Activated naive CD4-positive, alpha-beta T cell treated with anti-CD3 and anti-CD28 coated beads for 36 hours (primary cell): Measurements from ENCODE around the gene FKRP. TPM values are rescaled to one million over a fixed set of nuclear protein-coding genes. Genes with fewer than 3 reads are reported as not detected.

Experiments used
- CTCF ChIA-PET: fragments of 350-600 bp; sonication (Branson Sonifier 250); formaldehyde crosslinking; loops from one replicate; lab custom pipeline; 2021; ENCODE audit warnings: antibody characterized with exemption; lab: Charles Lee
- DNase-seq: peaks from one replicate; pipeline ENCODE4 v3.0.0-alpha.2; 2020
- H3K27ac Mint-ChIP-seq: one replicate; pipeline ENCODE4 v1.8.0; 2021; ENCODE audit warnings: mild to moderate bottlenecking, mixed read lengths
- H3K27me3 Mint-ChIP-seq: one replicate; pipeline ENCODE4 v1.8.0; 2021; ENCODE audit warnings: low read depth, mixed read lengths
- H3K36me3 Mint-ChIP-seq: one replicate; pipeline ENCODE4 v1.8.0; 2021; ENCODE audit warnings: low read depth, mixed read lengths
- H3K4me1 Mint-ChIP-seq: one replicate; pipeline ENCODE4 v1.8.0; 2021; ENCODE audit warnings: low read depth, mixed read lengths
- H3K4me3 Mint-ChIP-seq: one replicate; pipeline ENCODE4 v1.8.0; 2021; ENCODE audit warnings: mild to moderate bottlenecking, moderate library complexity, mixed read lengths
- H3K9me3 Mint-ChIP-seq: one replicate; pipeline ENCODE4 v1.8.0; 2021; ENCODE audit warnings: mixed read lengths
- intact Hi-C: fragments of 100-400 bp; cut with micrococcal nuclease; formaldehyde crosslinking; loops from one replicate; pipeline ENCODE4 v1.15.1; 2023
- total RNA-seq, 2 experiments: library from RNA; stranded (reverse); gene quantifications; one replicate each; pipeline ENCODE4 v1.2.3, GENCODE V29; 2021

FKRP gene
- total RNA-seq, 2 experiments from 2014 or later: 8.8 to 9.0 TPM

DNA sequence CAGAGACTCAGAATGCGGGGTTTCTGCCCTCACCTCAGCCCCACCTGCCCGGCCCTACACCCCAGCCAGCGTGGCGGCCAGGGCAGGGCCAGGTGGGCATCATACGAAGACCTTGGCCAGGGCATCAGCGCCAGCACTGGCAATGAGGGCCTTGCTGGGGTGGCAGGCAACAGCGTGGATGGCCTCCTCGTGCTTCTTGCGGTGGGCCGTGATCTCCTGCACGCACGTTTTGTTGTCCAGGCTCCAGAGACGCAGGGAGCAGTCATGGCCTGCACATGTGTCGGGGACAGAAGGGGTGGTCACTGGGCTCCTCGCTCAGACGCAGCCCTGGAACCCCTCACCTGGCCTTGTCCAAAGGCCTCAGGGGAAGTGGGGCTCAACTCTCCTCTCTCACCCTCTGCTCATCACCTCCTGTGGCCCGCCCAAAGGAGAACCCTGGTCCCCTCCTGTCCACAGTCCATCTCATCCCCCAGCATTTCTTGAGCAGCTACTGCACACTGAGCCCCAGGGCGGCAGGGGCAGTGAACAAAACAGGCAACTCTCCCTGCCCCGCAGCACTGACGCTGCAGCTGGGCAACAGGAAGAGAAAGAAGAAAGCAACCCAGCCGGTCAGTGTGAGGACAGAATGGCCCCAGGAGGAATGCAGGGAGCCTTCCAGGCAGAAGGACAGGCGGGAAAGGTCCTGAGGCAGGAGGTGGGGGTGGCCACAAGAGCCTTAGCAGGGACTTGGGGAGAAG is 25.2 kb upstream of the FKRP start:
- Mint-ChIP-seq H3K4me1 (peaks cover 25% of the 10 kb centered on the region), H3K9me3 (no peaks in the 10 kb centered on the region), H3K4me3 (no peak overlapping the region), H3K27me3 (no peaks in the 10 kb centered on the region), H3K36me3 (peaks cover 17% of the 10 kb centered on the region), H3K27ac (no peak overlapping the region)
- intact Hi-C loops: no loop called here
- CTCF ChIA-PET: no interaction called here
- DNase-seq: no peak

DNA sequence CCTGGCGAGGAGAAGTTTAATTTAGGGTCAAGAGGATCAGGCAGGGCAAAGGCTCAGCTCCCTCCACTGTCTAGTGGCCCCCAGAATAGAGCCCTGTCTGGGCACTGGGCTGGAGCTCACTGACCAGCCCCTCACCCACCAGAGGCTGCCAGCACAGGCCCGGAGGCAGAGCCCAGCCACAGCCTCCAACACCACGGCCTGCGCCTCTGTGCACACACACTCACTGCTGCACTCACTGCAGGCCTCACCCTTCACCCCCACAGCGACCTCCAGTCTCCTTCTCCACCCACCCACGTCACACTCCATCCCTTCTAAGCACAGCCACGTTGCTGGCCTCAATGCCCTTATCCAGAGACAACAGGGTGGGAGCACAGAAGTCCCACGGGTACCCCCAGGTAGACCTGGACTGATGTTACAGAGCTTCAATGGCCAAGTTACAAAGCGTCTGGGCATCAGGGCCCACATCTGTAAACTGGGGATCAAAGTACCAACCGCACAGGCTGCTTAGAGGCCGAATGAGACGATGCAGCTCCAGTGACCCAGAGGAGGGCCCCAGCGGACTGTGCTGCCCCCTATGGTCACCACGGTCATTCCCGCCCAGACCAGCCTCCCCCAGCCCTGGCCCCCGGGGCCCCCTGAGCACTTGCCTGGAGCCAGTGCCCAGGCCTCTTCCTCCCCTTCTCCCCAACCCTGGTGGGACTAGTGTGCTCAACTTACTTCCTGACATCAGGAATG is 24.4 kb upstream of the FKRP start:
- H3K36me3 Mint-ChIP-seq: peaks cover 23% of the 10 kb centered on the region
- DNase-seq: no peak
- CTCF ChIA-PET: no interaction called here
- H3K4me1 Mint-ChIP-seq: peaks cover 24% of the 10 kb centered on the region
- H3K27ac Mint-ChIP-seq: no peak overlapping the region
- no peaks in the 10 kb centered on the region for H3K27me3 Mint-ChIP-seq
- no peaks in the 10 kb centered on the region for H3K9me3 Mint-ChIP-seq
- H3K4me3 Mint-ChIP-seq: no peak overlapping the region
- intact Hi-C loops: no loop called here

DNA sequence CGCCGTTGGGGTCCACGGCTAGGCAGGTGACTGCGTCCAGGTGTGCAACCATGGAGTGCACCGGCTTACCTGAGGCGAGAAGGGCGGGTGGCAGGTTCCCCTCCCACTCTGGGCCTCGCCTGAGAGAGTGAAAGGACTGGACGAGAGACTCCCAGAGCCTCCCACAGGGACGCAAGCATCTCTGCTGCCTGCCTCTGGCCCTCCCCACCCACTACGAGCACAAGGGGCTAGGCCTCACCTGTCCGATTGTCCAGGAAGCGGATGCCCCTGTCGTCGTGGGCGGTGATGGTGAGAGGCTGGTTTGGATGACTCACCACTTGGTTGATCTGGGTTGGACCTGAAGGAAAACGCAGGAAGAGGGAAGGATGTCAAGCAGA is 23.9 kb upstream of the FKRP start:
- peaks cover 24% of the 10 kb centered on the region for H3K4me1 Mint-ChIP-seq
- no peaks in the 10 kb centered on the region for H3K27me3 Mint-ChIP-seq
- no peak overlapping the region for H3K4me3 Mint-ChIP-seq
- H3K36me3 Mint-ChIP-seq: peaks cover 26% of the 10 kb centered on the region
- CTCF ChIA-PET: no interaction called here
- no peaks in the 10 kb centered on the region for H3K9me3 Mint-ChIP-seq
- intact Hi-C loops: no loop called here
- no peak overlapping the region for H3K27ac Mint-ChIP-seq
- no peak for DNase-seq

- H3K27ac Mint-ChIP-seq: no peak overlapping the region
- no peaks in the 10 kb centered on the region for H3K9me3 Mint-ChIP-seq
- peaks cover 27% of the 10 kb centered on the region for H3K36me3 Mint-ChIP-seq
- peaks cover 24% of the 10 kb centered on the region for H3K4me1 Mint-ChIP-seq
- intact Hi-C loops: no loop called here
- no peak overlapping the region for H3K4me3 Mint-ChIP-seq
- no peak for DNase-seq
- CTCF ChIA-PET: interaction anchor here (1.6 kb wide), 1 partner anchor 61 kb away, joined by 4 read pairs; no protein-coding TSS in a partner anchor
- H3K27me3 Mint-ChIP-seq: no peaks in the 10 kb centered on the region
Observed at GRCh38 chr19:46722421-46723022, 23.3 kb upstream of the FKRP start.

DNA sequence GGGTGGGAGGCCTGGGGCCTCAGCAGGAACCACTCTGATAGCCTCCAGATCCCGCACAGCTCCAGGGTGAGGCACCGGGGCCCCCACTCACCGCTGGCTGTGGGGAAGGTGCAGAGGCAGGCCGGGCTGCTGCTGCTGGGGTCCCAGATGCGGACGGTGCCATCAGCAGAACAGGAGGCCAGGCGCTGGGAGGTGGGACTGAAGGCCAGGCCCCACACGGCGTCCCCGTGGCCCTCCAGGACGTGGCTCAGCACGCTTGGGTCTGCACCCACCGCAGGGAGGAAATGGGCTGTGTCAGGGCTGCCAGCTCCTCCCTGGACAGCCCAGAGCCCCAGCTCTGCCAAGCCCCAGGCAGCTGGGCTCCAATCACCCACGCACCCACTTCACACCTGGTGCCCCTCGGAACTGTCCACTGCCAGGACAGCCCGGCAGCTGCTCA is 22.8 kb upstream of the FKRP start:
- Mint-ChIP-seq H3K27ac (no peak overlapping the region), H3K36me3 (peaks cover 27% of the 10 kb centered on the region), H3K9me3 (no peaks in the 10 kb centered on the region), H3K4me1 (peaks cover 20% of the 10 kb centered on the region), H3K27me3 (no peaks in the 10 kb centered on the region), H3K4me3 (no peak overlapping the region)
- CTCF ChIA-PET: interaction anchor here (1.2 to 1.6 kb wide), 2 partner anchors 43 to 61 kb away, joined by 3 to 4 read pairs; no protein-coding TSS in a partner anchor
- DNase-seq: no peak
- intact Hi-C loops: no loop called here

GRCh38 chr19:46723471-46723870 is 22.4 kb upstream of the FKRP start:
- Mint-ChIP-seq H3K36me3 (peaks cover 28% of the 10 kb centered on the region), H3K27me3 (no peaks in the 10 kb centered on the region), H3K4me1 (peaks cover 15% of the 10 kb centered on the region), H3K9me3 (no peaks in the 10 kb centered on the region), H3K27ac (no peak overlapping the region), H3K4me3 (no peak overlapping the region)
- intact Hi-C loops: no loop called here
- no peak for DNase-seq
- CTCF ChIA-PET: interaction anchor here (1.0 to 1.6 kb wide), 3 partner anchors 10 to 62 kb away, joined by 3 to 4 read pairs (median 3); no protein-coding TSS in a partner anchor

DNA sequence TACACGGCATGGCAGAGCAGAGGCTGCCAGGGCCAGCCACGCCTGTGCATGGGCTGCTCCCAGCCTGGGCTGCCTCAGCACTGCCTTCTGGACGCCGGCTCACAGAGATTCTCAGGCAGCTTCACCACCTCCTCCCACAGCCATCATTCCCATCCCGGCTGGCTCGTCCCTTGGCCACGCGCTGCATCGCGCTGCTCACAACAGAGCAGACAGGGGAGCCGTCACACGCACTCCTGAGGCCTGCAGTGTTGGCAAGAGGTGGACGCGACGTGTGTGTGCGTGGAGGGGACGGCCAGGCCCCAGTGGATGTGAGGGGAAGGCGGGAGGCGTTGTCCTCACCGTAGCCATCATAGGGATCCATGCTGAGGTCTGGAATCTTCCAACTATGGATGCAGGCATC is 21.4 kb upstream of the FKRP start:
- Mint-ChIP-seq H3K36me3 (peaks cover 33% of the 10 kb centered on the region), H3K4me3 (no peak overlapping the region), H3K27ac (no peak overlapping the region), H3K9me3 (no peaks in the 10 kb centered on the region), H3K4me1 (peaks cover 11% of the 10 kb centered on the region), H3K27me3 (no peaks in the 10 kb centered on the region)
- no peak for DNase-seq
- CTCF ChIA-PET: no interaction called here
- intact Hi-C loops: no loop called here

DNA sequence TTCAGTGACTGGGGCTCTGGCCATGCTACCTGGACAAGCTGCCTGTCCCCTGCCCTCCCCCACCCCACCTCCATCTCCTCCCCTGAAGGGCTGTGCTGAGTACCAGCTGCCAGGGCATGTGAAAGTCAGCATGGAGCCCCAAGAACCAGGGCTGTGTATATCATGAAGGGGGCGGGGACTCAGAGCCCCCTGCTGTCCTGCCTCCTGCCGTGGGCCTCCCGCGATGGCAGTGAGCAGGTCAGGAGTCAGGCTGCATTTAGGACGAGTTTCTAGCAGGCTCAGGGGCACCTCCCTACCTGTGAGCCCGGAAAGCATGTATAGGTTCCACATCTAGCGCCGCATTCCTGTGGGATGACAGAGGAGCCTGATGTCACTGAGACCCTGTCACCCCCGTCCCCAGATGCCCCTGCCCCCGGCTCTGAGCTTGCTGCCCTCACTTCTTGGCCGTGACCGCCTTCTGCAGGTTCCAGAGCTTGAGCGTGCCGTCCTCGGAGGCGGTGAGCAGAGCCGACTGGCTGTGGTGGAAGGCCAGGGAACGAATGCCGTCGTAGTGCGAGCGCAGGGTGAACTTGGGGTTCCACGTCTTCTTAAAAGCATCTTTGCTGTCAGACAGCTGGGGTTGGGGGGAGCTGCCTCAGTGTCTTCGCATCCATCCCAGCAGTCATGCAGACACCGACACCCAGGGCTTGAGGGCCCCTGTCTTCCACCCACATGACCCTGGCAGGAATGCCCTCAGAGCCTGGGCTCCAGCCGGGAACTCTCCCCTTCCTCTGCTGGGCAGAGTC is 20.6 kb upstream of the FKRP start:
- Mint-ChIP-seq H3K27ac (no peak overlapping the region), H3K9me3 (no peaks in the 10 kb centered on the region), H3K36me3 (peaks cover 32% of the 10 kb centered on the region), H3K4me3 (no peak overlapping the region), H3K4me1 (peaks cover 10% of the 10 kb centered on the region), H3K27me3 (no peaks in the 10 kb centered on the region)
- CTCF ChIA-PET: no interaction called here
- intact Hi-C loops: no loop called here
- DNase-seq: no peak

- DNase-seq: no peak
- intact Hi-C loops: no loop called here
- Mint-ChIP-seq H3K4me1 (peaks cover 6% of the 10 kb centered on the region), H3K27me3 (no peaks in the 10 kb centered on the region), H3K4me3 (no peak overlapping the region), H3K27ac (no peak overlapping the region), H3K9me3 (no peaks in the 10 kb centered on the region), H3K36me3 (peaks cover 31% of the 10 kb centered on the region)
- CTCF ChIA-PET: no interaction called here
Observed at GRCh38 chr19:46725859-46726393, 19.9 kb upstream of the FKRP start.

GRCh38 chr19:46726551-46726950 is 19.3 kb upstream of the FKRP start:
- H3K9me3 Mint-ChIP-seq: no peaks in the 10 kb centered on the region
- H3K27me3 Mint-ChIP-seq: no peaks in the 10 kb centered on the region
- peaks cover 8% of the 10 kb centered on the region for H3K4me1 Mint-ChIP-seq
- no peak overlapping the region for H3K4me3 Mint-ChIP-seq
- intact Hi-C loops: no loop called here
- CTCF ChIA-PET: interaction anchor here (4.6 to 6.0 kb wide), 2 partner anchors 12 to 23 kb away, joined by 30 to 81 read pairs; no protein-coding TSS in a partner anchor
- no peak overlapping the region for H3K27ac Mint-ChIP-seq
- DNase-seq: no peak
- peaks cover 31% of the 10 kb centered on the region for H3K36me3 Mint-ChIP-seq

DNA sequence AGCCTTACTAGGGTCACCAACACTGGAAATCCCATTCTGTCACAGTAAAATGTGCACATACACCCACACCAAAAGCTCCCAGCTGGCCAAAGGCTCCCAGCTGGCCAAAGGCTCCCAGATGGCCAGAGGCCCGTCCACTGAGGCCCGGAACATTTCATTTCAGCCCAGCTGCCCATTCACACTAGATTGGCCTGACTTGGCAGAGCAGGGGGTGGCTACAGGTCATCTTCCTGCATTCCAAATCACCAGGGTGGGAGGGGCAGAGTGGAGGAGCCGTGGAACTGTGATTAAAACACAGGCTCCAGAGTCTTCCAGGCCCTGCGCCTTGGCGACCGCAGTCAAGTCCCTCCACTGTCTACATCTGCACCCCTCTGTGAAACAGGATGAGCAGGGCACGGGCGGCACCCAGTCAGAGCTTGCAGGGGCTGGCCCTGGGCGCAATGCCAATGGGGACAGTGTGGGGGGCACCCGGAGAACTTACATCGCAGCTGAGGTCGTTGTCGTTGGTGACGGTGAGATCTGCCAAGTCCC is 18.8 kb upstream of the FKRP start:
- Mint-ChIP-seq H3K27ac (no peak overlapping the region), H3K4me1 (peaks cover 12% of the 10 kb centered on the region), H3K4me3 (no peak overlapping the region), H3K9me3 (no peaks in the 10 kb centered on the region), H3K36me3 (peaks cover 34% of the 10 kb centered on the region), H3K27me3 (no peaks in the 10 kb centered on the region)
- no peak for DNase-seq
- intact Hi-C loops: no loop called here
- CTCF ChIA-PET: interaction anchor here (2.1 to 6.0 kb wide), 3 partner anchors 13 to 113 kb away, joined by 9 to 81 read pairs (median 30); no protein-coding TSS in a partner anchor
